ENCODE measurements around the gene SHLD1.

The SHLD1 gene

GRCh38 chr20:5821627-5822215 lies 71.5 kb downstream of the SHLD1 start:
- no peak for TF ChIP-seq ZNF565 (CRISPR knock-in tag; conservative IDR thresholded peaks at IDR 0.05; ENCODE audit: low read depth)
- TF ChIP-seq, protein P1, sequence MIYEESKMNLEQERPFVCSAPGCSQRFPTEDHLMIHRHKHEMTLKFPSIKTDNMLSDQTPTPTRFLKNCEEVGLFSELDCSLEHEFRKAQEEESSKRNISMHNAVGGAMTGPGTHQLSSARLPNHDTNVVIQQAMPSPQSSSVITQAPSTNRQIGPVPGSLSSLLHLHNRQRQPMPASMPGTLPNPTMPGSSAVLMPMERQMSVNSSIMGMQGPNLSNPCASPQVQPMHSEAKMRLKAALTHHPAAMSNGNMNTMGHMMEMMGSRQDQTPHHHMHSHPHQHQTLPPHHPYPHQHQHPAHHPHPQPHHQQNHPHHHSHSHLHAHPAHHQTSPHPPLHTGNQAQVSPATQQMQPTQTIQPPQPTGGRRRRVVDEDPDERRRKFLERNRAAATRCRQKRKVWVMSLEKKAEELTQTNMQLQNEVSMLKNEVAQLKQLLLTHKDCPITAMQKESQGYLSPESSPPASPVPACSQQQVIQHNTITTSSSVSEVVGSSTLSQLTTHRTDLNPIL (CRISPR knock-in tag; IDR thresholded peaks at IDR 0.05; ENCODE audit: low read depth) = no peak
- no peak for TF ChIP-seq PPARA (CRISPR knock-in tag; IDR thresholded peaks at IDR 0.05; ENCODE audit: borderline replicate concordance)
- TF ChIP-seq ZNF70 (CRISPR knock-in tag; IDR thresholded peaks at IDR 0.05) = no peak
- TF ChIP-seq ISL1 (CRISPR knock-in tag; IDR thresholded peaks at IDR 0.05) = no peak
- ATAC-seq = no peak

DNA sequence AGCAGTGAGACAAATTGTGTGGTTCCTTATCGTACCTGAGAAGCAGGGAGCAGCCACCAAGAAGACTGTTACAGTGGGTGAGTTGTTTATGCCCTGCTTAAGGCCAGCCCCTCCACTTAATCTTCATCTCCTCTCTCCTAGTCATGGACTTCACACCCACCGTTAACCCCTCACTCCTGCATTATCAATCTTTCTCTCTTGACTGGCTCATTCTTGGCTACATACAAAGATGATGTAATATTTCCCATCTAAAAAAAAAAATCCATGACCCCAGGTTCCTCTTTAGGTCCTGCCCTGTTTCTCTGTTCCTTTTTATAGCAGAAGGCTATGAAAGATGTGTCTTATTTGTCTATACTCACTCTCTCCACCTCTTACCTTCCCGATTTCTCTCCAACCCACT lies 72.4 kb downstream of the SHLD1 start:
- TF ChIP-seq PATZ1 (CRISPR knock-in tag; IDR thresholded peaks at IDR 0.05; ENCODE audit: borderline replicate concordance) = no peak
- TF ChIP-seq, protein P2, sequence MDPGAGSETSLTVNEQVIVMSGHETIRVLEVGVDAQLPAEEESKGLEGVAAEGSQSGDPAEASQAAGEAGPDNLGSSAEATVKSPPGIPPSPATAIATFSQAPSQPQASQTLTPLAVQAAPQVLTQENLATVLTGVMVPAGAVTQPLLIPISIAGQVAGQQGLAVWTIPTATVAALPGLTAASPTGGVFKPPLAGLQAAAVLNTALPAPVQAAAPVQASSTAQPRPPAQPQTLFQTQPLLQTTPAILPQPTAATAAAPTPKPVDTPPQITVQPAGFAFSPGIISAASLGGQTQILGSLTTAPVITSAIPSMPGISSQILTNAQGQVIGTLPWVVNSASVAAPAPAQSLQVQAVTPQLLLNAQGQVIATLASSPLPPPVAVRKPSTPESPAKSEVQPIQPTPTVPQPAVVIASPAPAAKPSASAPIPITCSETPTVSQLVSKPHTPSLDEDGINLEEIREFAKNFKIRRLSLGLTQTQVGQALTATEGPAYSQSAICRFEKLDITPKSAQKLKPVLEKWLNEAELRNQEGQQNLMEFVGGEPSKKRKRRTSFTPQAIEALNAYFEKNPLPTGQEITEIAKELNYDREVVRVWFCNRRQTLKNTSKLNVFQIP (CRISPR knock-in tag; IDR thresholded peaks at IDR 0.05; ENCODE audit: borderline replicate concordance, low read depth) = no peak
- ATAC-seq = no peak; the same call in 2 of the 3 replicates

DNA sequence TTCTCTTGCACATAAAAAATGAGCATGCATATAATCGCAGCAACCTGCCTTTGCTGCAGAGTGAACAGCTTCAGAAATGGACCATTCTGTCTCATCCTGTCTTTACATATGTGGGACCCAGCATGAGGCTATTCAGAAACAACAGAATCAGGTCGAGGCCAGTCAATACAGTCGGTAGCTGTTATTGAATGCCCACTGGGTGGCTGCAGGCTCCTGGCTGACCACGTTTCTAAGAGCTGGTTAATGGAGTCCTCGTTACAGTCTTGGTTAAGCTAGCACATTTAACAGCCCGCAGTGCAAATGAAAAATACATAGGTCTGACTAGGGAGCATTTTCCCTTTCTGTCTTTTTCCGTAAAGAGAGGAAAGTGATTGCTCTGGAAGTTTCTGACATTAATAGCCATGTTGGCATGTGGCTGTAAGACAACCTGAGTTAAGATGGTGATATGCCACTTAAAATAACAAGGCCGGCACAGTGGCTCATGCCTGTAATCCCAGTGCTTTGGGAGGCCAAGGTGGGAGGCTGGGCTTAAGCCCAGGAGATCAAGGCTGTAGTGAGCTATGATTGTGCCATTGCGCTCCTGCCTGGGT lies 75.0 kb downstream of the SHLD1 start:
- TF ChIP-seq ZNF8 (CRISPR knock-in tag; IDR thresholded peaks at IDR 0.05) (no peak), ZFP3 (CRISPR knock-in tag; IDR thresholded peaks at IDR 0.05) (no peak), ARNTL (CRISPR knock-in tag; IDR thresholded peaks at IDR 0.05; ENCODE audit: borderline replicate concordance, low read depth) (no peak), RARB (CRISPR knock-in tag; IDR thresholded peaks at IDR 0.05) (no peak), PATZ1 (CRISPR knock-in tag; IDR thresholded peaks at IDR 0.05; ENCODE audit: borderline replicate concordance) (no peak), GLIS3 (CRISPR knock-in tag; IDR thresholded peaks at IDR 0.05) (no peak)
- TF ChIP-seq, protein P3, sequence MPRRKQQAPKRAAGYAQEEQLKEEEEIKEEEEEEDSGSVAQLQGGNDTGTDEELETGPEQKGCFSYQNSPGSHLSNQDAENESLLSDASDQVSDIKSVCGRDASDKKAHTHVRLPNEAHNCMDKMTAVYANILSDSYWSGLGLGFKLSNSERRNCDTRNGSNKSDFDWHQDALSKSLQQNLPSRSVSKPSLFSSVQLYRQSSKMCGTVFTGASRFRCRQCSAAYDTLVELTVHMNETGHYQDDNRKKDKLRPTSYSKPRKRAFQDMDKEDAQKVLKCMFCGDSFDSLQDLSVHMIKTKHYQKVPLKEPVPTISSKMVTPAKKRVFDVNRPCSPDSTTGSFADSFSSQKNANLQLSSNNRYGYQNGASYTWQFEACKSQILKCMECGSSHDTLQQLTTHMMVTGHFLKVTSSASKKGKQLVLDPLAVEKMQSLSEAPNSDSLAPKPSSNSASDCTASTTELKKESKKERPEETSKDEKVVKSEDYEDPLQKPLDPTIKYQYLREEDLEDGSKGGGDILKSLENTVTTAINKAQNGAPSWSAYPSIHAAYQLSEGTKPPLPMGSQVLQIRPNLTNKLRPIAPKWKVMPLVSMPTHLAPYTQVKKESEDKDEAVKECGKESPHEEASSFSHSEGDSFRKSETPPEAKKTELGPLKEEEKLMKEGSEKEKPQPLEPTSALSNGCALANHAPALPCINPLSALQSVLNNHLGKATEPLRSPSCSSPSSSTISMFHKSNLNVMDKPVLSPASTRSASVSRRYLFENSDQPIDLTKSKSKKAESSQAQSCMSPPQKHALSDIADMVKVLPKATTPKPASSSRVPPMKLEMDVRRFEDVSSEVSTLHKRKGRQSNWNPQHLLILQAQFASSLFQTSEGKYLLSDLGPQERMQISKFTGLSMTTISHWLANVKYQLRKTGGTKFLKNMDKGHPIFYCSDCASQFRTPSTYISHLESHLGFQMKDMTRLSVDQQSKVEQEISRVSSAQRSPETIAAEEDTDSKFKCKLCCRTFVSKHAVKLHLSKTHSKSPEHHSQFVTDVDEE (CRISPR knock-in tag; IDR thresholded peaks at IDR 0.05) = no peak
- TF ChIP-seq, protein P2 (CRISPR knock-in tag; IDR thresholded peaks at IDR 0.05; ENCODE audit: borderline replicate concordance, low read depth) = no peak
- ATAC-seq = no peak
